ENCODE results near the gene RYR3.

The RYR3 gene

DNA sequence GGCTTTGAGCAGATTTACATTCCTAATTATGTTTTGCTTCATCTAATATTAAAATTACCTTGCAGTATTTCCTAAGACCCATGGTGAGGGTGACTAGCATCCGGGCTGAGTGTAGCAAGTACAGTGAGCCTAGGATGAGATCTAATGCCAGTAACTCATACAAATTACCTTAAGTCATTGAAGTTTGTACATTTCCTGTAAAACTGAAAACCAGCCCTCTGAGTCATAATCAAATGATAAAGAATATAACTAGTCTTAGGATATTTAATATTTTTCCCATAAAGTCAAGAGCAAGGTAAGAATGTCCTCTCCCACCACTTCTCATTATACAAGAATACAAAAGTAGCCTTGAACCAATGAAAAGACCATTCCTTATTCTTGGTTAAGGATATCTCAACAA lies 602.7 kb downstream of the RYR3 start:
- Histone ChIP-seq H3K27me3 (ENCODE audit: control insufficient read depth, low read length) (no peaks in the 10 kb centered on the region), H3K4me1 (ENCODE audit: control insufficient read depth, low read length) (peaks cover 3% of the 10 kb centered on the region; the same call in 1 of the 2 replicates), H3K9me3 (ENCODE audit: control insufficient read depth, insufficient read depth, low read length) (no peaks in the 10 kb centered on the region), H4K20me1 (ENCODE audit: control insufficient read depth, insufficient read depth, low read depth, low read length) (no peaks in the 10 kb centered on the region), H3F3A (ENCODE audit: control insufficient read depth, insufficient read depth) (no peaks in the 10 kb centered on the region), H3K9me2 (replicated peaks; ENCODE audit: control insufficient read depth, low read length) (no peaks in the 10 kb centered on the region), H3K79me2 (ENCODE audit: control insufficient read depth, low read length) (no peaks in the 10 kb centered on the region), H3K4me3 (ENCODE audit: low read length) (no peak overlapping the region), H3K4me2 (ENCODE audit: low read length) (no peak overlapping the region), H3K36me3 (ENCODE audit: control insufficient read depth, low read length) (no peaks in the 10 kb centered on the region), H3K27ac (ENCODE audit: low read depth, low read length) (no peak overlapping the region)
- no peak for TF ChIP-seq CTCF (IDR thresholded peaks at IDR 0.05; ENCODE audit: low read depth, low read length, poor library complexity, severe bottlenecking)
- no peak for TF ChIP-seq EZH2phosphoT487 (IDR thresholded peaks at IDR 0.05; ENCODE audit: borderline replicate concordance, low read length)

Measured in DOHH2 (cell line).